Activated gamma-delta T cell (primary cell): ENCODE measurements around the gene CTPS1.

Experiments
- DNase-seq: peaks from one replicate; lab custom pipeline; 2025; lab: John Stamatoyannopoulos, UW

Gene CTPS1

GRCh38 chr1:40966417-40966816, 13.1 kb upstream of the CTPS1 start:
- no peak for DNase-seq

- DNase-seq, result no peak
These were observed 10.1 kb upstream of the CTPS1 start for GRCh38 chr1:40969445-40969844.

- DNase-seq, result no peak
These were observed 7.5 kb upstream of the CTPS1 start for GRCh38 chr1:40971966-40972365.

GRCh38 chr1:40973912-40974311, 5.6 kb upstream of the CTPS1 start:
- DNase-seq, result no peak

- DNase-seq, result no peak
These were observed 4.6 kb upstream of the CTPS1 start for GRCh38 chr1:40974945-40975344.

- no peak for DNase-seq
These were observed 2.4 kb upstream of the CTPS1 start for GRCh38 chr1:40976952-40977690.

GRCh38 chr1:40977716-40978115, 1.8 kb upstream of the CTPS1 start:
- no peak for DNase-seq

- DNase-seq, result no peak
These were observed 633 bp upstream of the CTPS1 start for GRCh38 chr1:40978886-40979240.

GRCh38 chr1:40980068-40980452, 564 bp downstream of the CTPS1 start:
- DNase-seq, result no peak

- peak; percentile 56 for DNase-seq
These were observed 1.1 kb downstream of the CTPS1 start for GRCh38 chr1:40980453-40981121.

- DNase-seq, result no peak
These were observed 2.4 kb downstream of the CTPS1 start for GRCh38 chr1:40981691-40982448.

- no peak for DNase-seq
These were observed 3.2 kb downstream of the CTPS1 start for GRCh38 chr1:40982721-40983120.

GRCh38 chr1:40983286-40983685, 3.8 kb downstream of the CTPS1 start:
- no peak for DNase-seq

GRCh38 chr1:40984066-40984465, 4.6 kb downstream of the CTPS1 start:
- DNase-seq, result no peak

GRCh38 chr1:40984531-40984930, 5.0 kb downstream of the CTPS1 start:
- no peak for DNase-seq

- no peak for DNase-seq
These were observed 5.7 kb downstream of the CTPS1 start for GRCh38 chr1:40985161-40985560.

- DNase-seq, result no peak
These were observed 6.4 kb downstream of the CTPS1 start for GRCh38 chr1:40985875-40986274.

- no peak for DNase-seq
These were observed 6.9 kb downstream of the CTPS1 start for GRCh38 chr1:40986328-40986783.

- DNase-seq, result no peak
These were observed 7.5 kb downstream of the CTPS1 start for GRCh38 chr1:40986956-40987355.

GRCh38 chr1:40987439-40988276, 8.2 kb downstream of the CTPS1 start:
- no peak for DNase-seq

GRCh38 chr1:40988280-40988679, 8.8 kb downstream of the CTPS1 start:
- DNase-seq, result no peak

GRCh38 chr1:40989066-40989465, 9.6 kb downstream of the CTPS1 start:
- no peak for DNase-seq
